GM12878 (cell line): Measurements from ENCODE around the gene KLHL35. TPM values are rescaled to one million over a fixed set of nuclear protein-coding genes. Genes with fewer than 3 reads are reported as not detected.

Source experiments
- ATAC-seq: fragments of 200-7000 bp; cut with Tn5 transposase; 3 replicates; pipeline ENCODE4 v1.9.1; 2020; ENCODE audit warnings: mild to moderate bottlenecking, moderate library complexity
- BruUV-seq: library from RNA; stranded (reverse); fragments of 400-500 nt; replicated peaks from 2 replicates; lab custom pipeline; 2021; lab: Mats Ljungman, UMichigan
- CTCF ChIA-PET: fragments of 300-600 bp; sonication (Branson Sonifier 250); formaldehyde crosslinking; extraction: SDS; loops from one replicate; lab custom pipeline; 2021; ENCODE audit warnings: inconsistent platforms; lab: Yijun Ruan, JAX
- POLR2A ChIA-PET: fragments of 350-600 bp; formaldehyde crosslinking; extraction: SDS; loops from one replicate; lab custom pipeline; 2021; ENCODE audit warnings: inconsistent platforms; lab: Charles Lee
- RAD21 ChIA-PET: fragments of 300-600 bp; sonication (Branson Sonifier 250); formaldehyde crosslinking; loops from one replicate; lab custom pipeline; 2023; ENCODE audit warnings: antibody characterized with exemption; ENCODE audit not compliant: unreplicated experiment; lab: Charles Lee
- SMC1A ChIA-PET: fragments of 300-600 bp; sonication (Branson Sonifier 250); formaldehyde crosslinking; loops from one replicate; lab custom pipeline; 2023; ENCODE audit not compliant: unreplicated experiment, uncharacterized antibody; lab: Charles Lee
- DNase-seq: peaks from one replicate; pipeline ENCODE4 v3.0.0-alpha.2; 2011; ENCODE audit warnings: low read depth, low spot score
- FAIRE-seq: peaks from 3 replicates; lab custom pipeline; 2011; peaks lifted over from hg19 to GRCh38; lab: Jason Lieb, UNC
- H2AFZ ChIP-seq: 2 replicates; pipeline ENCODE4 v1.6.0; 2011; ENCODE audit warnings: low read depth, low read length, control low read depth; ENCODE audit not compliant: control insufficient read depth
- H3K27ac ChIP-seq: 2 replicates; pipeline ENCODE4 v1.5.1; 2011; ENCODE audit warnings: control low read depth; ENCODE audit not compliant: control insufficient read depth, insufficient read depth
- H3K27me3 ChIP-seq, 2 experiments: replicated peaks in 1 of 2; 2 replicates each; pipeline versions ENCODE4 v1.6.0 to v1.6.1; 2011; ENCODE audit warnings: low read length in 1 of 2; ENCODE audit not compliant: control insufficient read depth in 2 of 2, insufficient read depth in 2 of 2
- H3K36me3 ChIP-seq, 2 experiments: 2 replicates each; pipeline ENCODE4 v1.5.1; 2011; ENCODE audit warnings: low read length in 1 of 2; ENCODE audit not compliant: control insufficient read depth in 2 of 2, insufficient read depth in 2 of 2
- H3K4me1 ChIP-seq: 2 replicates; pipeline ENCODE4 v1.6.1; 2011; ENCODE audit warnings: mild to moderate bottlenecking, low read length, moderate library complexity, mixed read lengths; ENCODE audit not compliant: control insufficient read depth, insufficient read depth
- H3K4me2 ChIP-seq: 2 replicates; pipeline ENCODE4 v1.6.0; 2011; ENCODE audit warnings: control low read depth; ENCODE audit not compliant: control insufficient read depth, insufficient read depth
- H3K4me3 ChIP-seq: fragments of 200-600 bp; sonication (generic); 2 replicates; pipeline ENCODE4 v1.5.1; 2016
- H3K79me2 ChIP-seq: 2 replicates; pipeline ENCODE4 v1.6.0; 2011; ENCODE audit warnings: low read length; ENCODE audit not compliant: control insufficient read depth, insufficient read depth
- H3K9ac ChIP-seq: 2 replicates; pipeline ENCODE4 v1.8.0; 2011; ENCODE audit warnings: low read length, control low read depth, mixed read lengths; ENCODE audit not compliant: control insufficient read depth, insufficient read depth
- H3K9me3 ChIP-seq: replicated peaks from 3 replicates; pipeline ENCODE4 v1.5.1; 2011; ENCODE audit warnings: mild to moderate bottlenecking, low read length; ENCODE audit not compliant: control insufficient read depth, insufficient read depth
- H4K20me1 ChIP-seq: 2 replicates; pipeline ENCODE4 v1.6.0; 2011; ENCODE audit not compliant: control insufficient read depth, insufficient read depth
- BCL11A ChIP-seq: IDR thresholded peaks from 2 replicates; pipeline ENCODE4 v1.6.1; 2011; ENCODE audit warnings: low read depth, low read length
- ETV6 ChIP-seq, 2 experiments: fragments of 450-650 bp in 1 of 2; IDR thresholded peaks in 1 of 2; conservative IDR thresholded peaks in 1 of 2; 2 replicates each; pipeline ENCODE4 v1.6.1; 2014; ENCODE audit warnings: antibody characterized with exemption in 1 of 2, borderline replicate concordance in 1 of 2, low read depth in 1 of 2, mild to moderate bottlenecking in 1 of 2, moderate library complexity in 1 of 2
- FOXM1 ChIP-seq: IDR thresholded peaks from 2 replicates; pipeline ENCODE4 v1.6.1; 2012; ENCODE audit warnings: low read depth, mild to moderate bottlenecking, inconsistent platforms, low read length, moderate library complexity
- GATAD2B ChIP-seq: fragments of 450-650 bp; conservative IDR thresholded peaks from 2 replicates; pipeline ENCODE4 v1.6.1; 2017; ENCODE audit warnings: low read depth, mild to moderate bottlenecking, moderate library complexity
- JUND ChIP-seq: IDR thresholded peaks from 2 replicates; pipeline ENCODE4 v1.6.1; 2012; ENCODE audit warnings: low read depth, mild to moderate bottlenecking, low read length, improper control_type of control experiment, moderate library complexity
- KAT2A ChIP-seq: conservative IDR thresholded peaks from 2 replicates; pipeline ENCODE4 v1.6.1; 2011; ENCODE audit warnings: low read depth, low read length; ENCODE audit not compliant: control insufficient read depth
- NFIC ChIP-seq: IDR thresholded peaks from 2 replicates; pipeline ENCODE4 v1.6.1; 2012; ENCODE audit warnings: low read depth, mild to moderate bottlenecking, inconsistent platforms, low read length, moderate library complexity
- SMAD1 ChIP-seq: fragments of 450-650 bp; IDR thresholded peaks from 2 replicates; pipeline ENCODE4 v1.6.1; 2018; ENCODE audit warnings: mild to moderate bottlenecking, low read depth; ENCODE audit not compliant: partially characterized antibody
- WGBS: methylation state at CpG from one replicate; pipeline ENCODE4 v1.1.6; 2016; ENCODE audit warnings: low lambda C conversion rate; ENCODE audit not compliant: insufficient replicate concordance, insufficient coverage; ENCODE audit errors: missing lambda C conversion rate; 5-methylcytosine and 5-hydroxymethylcytosine counted together
- in situ Hi-C: fragments of 300-500 bp; cut with MboI; formaldehyde crosslinking; loops from 9 replicates; pipeline ENCODE4 v1.14.3; 2018; ENCODE audit warnings: mixed read lengths
- intact Hi-C: fragments of 100-400 bp; cut with micrococcal nuclease; formaldehyde crosslinking; loops from one replicate; pipeline ENCODE4 v1.14.2; 2022; ENCODE audit not compliant: unreplicated experiment
- polyA plus RNA-seq, 11 experiments: library from polyadenylated mRNA; depleted of rRNA in 4 of 11; unstranded in 6 of 11; stranded (reverse) in 5 of 11; fragments of >200 nt; fragmentation: Nextera tagmentation in 4 of 11; fragmentation: Illumina TruSeq in 1 of 11; extraction: Ambion mirVana in 4 of 11; extraction: Trizol in 1 of 11; gene quantifications; 1 replicate in 1 of 11; 2 replicates in 10 of 11; pipeline versions ENCODE4 v1.2.1 to v1.2.3, GENCODE V29; 2011 to 2016; ENCODE audit warnings: inconsistent platforms in 2 of 11, missing spikeins in 2 of 11, low read depth in 1 of 11
- total RNA-seq, 4 experiments: library from RNA; depleted of rRNA in 3 of 4; stranded (reverse); fragments of >200 nt in 3 of 4; fragmentation: Illumina TruSeq in 1 of 4; extraction: Trizol in 1 of 4; gene quantifications; 2 replicates each; pipeline versions ENCODE4 v1.2.1 to v1.2.3, GENCODE V29; 2013 to 2021
- TF ChIP-seq, protein P1 (sequence below): IDR thresholded peaks from 2 replicates; pipeline ENCODE4 v1.6.1; 2011; ENCODE audit warnings: mild to moderate bottlenecking, low read depth, low read length, moderate library complexity; ENCODE audit not compliant: insufficient replicate concordance
- TF ChIP-seq, protein P2 (sequence below): IDR thresholded peaks from 2 replicates; pipeline ENCODE4 v1.6.1; 2012; ENCODE audit warnings: mild to moderate bottlenecking, low read depth, low read length
- TF ChIP-seq, protein P3 (sequence below): fragments of 450-650 bp; IDR thresholded peaks from 2 replicates; pipeline ENCODE4 v1.6.1; 2017; ENCODE audit warnings: low read depth, mild to moderate bottlenecking, moderate library complexity

The KLHL35 gene
- total and polyA plus RNA-seq, 10 of the 15 experiments (the other 5 are each of a cell fraction or from before 2014, with no cell fraction given) = 0.04 to 0.34 (median 0.13) TPM; not detected in 1

DNA sequence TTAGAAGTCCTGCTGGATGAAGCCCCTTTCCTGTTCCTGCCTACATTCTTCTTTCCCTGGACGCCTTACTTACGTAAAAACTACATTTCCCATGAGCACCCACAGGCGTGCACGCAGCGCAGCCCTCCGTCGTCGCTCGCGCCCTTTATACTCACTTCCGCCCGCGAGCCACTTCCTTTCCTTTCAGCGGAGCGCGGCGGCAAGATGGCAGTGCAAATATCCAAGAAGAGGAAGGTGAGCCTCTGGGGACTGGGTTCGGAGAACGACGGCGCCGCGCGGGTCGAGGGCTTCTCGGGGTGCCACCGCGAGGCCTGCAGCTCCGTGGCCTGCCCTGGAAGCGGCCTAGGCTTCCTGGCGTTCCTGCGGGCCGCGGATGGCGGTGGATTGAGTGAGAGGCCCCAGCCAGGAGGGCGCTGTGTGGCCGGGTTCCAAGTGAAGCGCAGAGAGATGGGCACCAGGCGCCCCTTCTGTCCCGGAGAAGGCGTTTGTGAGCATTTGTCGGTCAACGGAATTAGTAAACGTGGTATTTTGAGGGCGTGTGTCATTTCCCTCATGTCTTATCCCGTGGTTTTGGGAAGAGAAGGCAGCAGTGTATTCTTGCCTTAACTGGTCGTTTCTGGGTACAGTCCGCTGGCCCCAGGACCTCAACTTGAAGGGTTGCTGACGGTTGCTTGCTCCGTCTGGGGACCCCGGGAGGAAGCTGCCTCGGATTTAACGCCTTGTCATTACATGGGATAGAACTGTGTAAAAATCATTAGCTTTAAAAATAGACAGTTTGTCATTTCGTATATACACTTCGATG lies 33.5 kb downstream of the KLHL35 start, which contains the start of gene RPS3:
RPS3 (plus strand) TSS at position 175 of the 802 bp plus-strand sequence; CDS start at position 205, 30 bp downstream.
- ChIA-PET SMC1A (interaction anchor here (2.0 to 2.3 kb wide), 2 partner anchors 17 to 130 kb away, joined by 4 to 8 read pairs; no protein-coding TSS in a partner anchor), RAD21 (no interaction called here), POLR2A (interaction anchor here (0.9 to 1.6 kb wide), 3 partner anchors 12 to 445 kb away, joined by 3 to 7 read pairs (median 3); no protein-coding TSS in a partner anchor), CTCF (interaction anchor here (0.6 to 2.6 kb wide), 11 partner anchors 9 to 451 kb away, joined by 3 to 15 read pairs (median 5); no protein-coding TSS in a partner anchor)
- peak; percentile 31 for FAIRE-seq
- under 1% methylated on average over 55 of the region's 55 CpGs for WGBS
- Histone ChIP-seq H3K79me2 (peaks cover 53% of the 10 kb centered on the region), H3K4me1 (no peaks in the 10 kb centered on the region; the same call in 1 of the 2 replicates), H3K27ac (peak within 1 kb of the TSS; percentile 98), H3K9me3 (no peaks in the 10 kb centered on the region), H3K4me2 (peak within 1 kb of the TSS; percentile 38), H4K20me1 (peaks cover 31% of the 10 kb centered on the region), H2AFZ (peak within 1 kb of the TSS; percentile 88), H3K9ac (peak within 1 kb of the TSS; percentile 100), H3K36me3 (peaks cover 16 to 35% of the 10 kb centered on the region in 2 experiments), H3K27me3 (peaks cover 0 to 3% of the 10 kb centered on the region in 2 experiments; a peak in 1 of 4 replicates), H3K4me3 (peak within 1 kb of the TSS; percentile 88)
- BruUV-seq = TSS peak; percentile 57
- peak; percentile 90 for ATAC-seq
- intact Hi-C loops (no loop called here), in situ Hi-C loops (no loop called here)
- peak; percentile 72 for DNase-seq
- TF ChIP-seq FOXM1 (no peak), SMAD1 (peak; percentile 71), GATAD2B (peak; percentile 90), NFIC (no peak), ETV6 (conservative IDR thresholded peaks at IDR 0.05 in 1 of 2, IDR thresholded peaks at IDR 0.05 in 1 of 2; ENCODE audit: borderline replicate concordance in 1 of 2, low read depth in 1 of 2) (peak in 1 of 2 experiments; percentile 52; a peak in 1 of 4 replicates), KAT2A (peak; percentile 73; the same call in 1 of the 2 replicates), BCL11A (0 out of 2 replicates have a peak, but pooled peaks have one; percentile 19), JUND (no peak)
- TF ChIP-seq, protein P1, sequence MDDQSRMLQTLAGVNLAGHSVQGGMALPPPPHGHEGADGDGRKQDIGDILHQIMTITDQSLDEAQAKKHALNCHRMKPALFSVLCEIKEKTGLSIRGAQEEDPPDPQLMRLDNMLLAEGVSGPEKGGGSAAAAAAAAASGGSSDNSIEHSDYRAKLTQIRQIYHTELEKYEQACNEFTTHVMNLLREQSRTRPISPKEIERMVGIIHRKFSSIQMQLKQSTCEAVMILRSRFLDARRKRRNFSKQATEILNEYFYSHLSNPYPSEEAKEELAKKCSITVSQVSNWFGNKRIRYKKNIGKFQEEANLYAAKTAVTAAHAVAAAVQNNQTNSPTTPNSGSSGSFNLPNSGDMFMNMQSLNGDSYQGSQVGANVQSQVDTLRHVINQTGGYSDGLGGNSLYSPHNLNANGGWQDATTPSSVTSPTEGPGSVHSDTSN = no peak
- TF ChIP-seq, protein P2, sequence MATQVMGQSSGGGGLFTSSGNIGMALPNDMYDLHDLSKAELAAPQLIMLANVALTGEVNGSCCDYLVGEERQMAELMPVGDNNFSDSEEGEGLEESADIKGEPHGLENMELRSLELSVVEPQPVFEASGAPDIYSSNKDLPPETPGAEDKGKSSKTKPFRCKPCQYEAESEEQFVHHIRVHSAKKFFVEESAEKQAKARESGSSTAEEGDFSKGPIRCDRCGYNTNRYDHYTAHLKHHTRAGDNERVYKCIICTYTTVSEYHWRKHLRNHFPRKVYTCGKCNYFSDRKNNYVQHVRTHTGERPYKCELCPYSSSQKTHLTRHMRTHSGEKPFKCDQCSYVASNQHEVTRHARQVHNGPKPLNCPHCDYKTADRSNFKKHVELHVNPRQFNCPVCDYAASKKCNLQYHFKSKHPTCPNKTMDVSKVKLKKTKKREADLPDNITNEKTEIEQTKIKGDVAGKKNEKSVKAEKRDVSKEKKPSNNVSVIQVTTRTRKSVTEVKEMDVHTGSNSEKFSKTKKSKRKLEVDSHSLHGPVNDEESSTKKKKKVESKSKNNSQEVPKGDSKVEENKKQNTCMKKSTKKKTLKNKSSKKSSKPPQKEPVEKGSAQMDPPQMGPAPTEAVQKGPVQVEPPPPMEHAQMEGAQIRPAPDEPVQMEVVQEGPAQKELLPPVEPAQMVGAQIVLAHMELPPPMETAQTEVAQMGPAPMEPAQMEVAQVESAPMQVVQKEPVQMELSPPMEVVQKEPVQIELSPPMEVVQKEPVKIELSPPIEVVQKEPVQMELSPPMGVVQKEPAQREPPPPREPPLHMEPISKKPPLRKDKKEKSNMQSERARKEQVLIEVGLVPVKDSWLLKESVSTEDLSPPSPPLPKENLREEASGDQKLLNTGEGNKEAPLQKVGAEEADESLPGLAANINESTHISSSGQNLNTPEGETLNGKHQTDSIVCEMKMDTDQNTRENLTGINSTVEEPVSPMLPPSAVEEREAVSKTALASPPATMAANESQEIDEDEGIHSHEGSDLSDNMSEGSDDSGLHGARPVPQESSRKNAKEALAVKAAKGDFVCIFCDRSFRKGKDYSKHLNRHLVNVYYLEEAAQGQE = peak; percentile 62; the same call in 1 of the 2 replicates
- TF ChIP-seq, protein P3, sequence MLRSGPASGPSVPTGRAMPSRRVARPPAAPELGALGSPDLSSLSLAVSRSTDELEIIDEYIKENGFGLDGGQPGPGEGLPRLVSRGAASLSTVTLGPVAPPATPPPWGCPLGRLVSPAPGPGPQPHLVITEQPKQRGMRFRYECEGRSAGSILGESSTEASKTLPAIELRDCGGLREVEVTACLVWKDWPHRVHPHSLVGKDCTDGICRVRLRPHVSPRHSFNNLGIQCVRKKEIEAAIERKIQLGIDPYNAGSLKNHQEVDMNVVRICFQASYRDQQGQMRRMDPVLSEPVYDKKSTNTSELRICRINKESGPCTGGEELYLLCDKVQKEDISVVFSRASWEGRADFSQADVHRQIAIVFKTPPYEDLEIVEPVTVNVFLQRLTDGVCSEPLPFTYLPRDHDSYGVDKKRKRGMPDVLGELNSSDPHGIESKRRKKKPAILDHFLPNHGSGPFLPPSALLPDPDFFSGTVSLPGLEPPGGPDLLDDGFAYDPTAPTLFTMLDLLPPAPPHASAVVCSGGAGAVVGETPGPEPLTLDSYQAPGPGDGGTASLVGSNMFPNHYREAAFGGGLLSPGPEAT = peak; percentile 87
